K562 (cell line): Measurements from ENCODE around the gene ACAA2. TPM values are rescaled to one million over a fixed set of nuclear protein-coding genes. Genes with fewer than 3 reads are reported as not detected.

ENCODE experiments used
- ATAC-seq: fragments of 200-7000 bp; cut with Tn5 transposase; 3 replicates; pipeline ENCODE4 v1.9.1; 2020; ENCODE audit warnings: moderate library complexity
- BruUV-seq: library from RNA; stranded (reverse); fragments of 400-500 nt; replicated peaks from 2 replicates; lab custom pipeline; 2021; lab: Mats Ljungman, UMichigan
- CTCF ChIA-PET: fragments of 300-600 bp; formaldehyde crosslinking; extraction: SDS; loops from one replicate; lab custom pipeline; 2021; ENCODE audit warnings: low intra/inter-chr PET ratio; lab: Yijun Ruan, JAX
- POLR2A ChIA-PET: fragments of 300-600, 350-650 bp; sonication (Branson Sonifier 250); formaldehyde crosslinking; extraction: SDS; loops from one replicate; lab custom pipeline; 2021; ENCODE audit warnings: antibody characterized with exemption, inconsistent platforms; lab: Yijun Ruan, JAX
- DNase-seq, 4 experiments: peaks; one replicate each; pipeline versions ENCODE4 v3.0.0 to v3.0.0-alpha.2; 2011 to 2018; ENCODE audit warnings: low spot score in 3 of 4, mixed read lengths in 3 of 4; ENCODE audit errors: extremely low read depth in 1 of 4
- FAIRE-seq: peaks from 2 replicates; lab custom pipeline; 2011; peaks lifted over from hg19 to GRCh38; lab: Jason Lieb, UNC
- H2AFZ ChIP-seq: 2 replicates; pipeline ENCODE4 v1.6.0; 2011; ENCODE audit warnings: low read depth, low read length, control low read depth, inconsistent platforms
- H3K27ac ChIP-seq: fragments of 200-600 bp; 3 replicates; pipeline ENCODE4 v1.8.0; 2011; ENCODE audit warnings: low read depth, mild to moderate bottlenecking, control low read depth, inconsistent platforms, low read length, moderate library complexity, mixed read lengths; ENCODE audit errors: extremely low read depth
- H3K27me3 ChIP-seq, 2 experiments: fragments of 300-600 bp in 1 of 2; 2 replicates in 1 of 2; 3 replicates in 1 of 2; pipeline versions ENCODE4 v1.6.0 to v1.8.0; 2011; ENCODE audit warnings: inconsistent platforms in 2 of 2, low read length in 2 of 2, mild to moderate bottlenecking in 1 of 2, mixed read lengths in 1 of 2, moderate library complexity in 1 of 2; ENCODE audit not compliant: control insufficient read depth in 2 of 2, insufficient read depth in 2 of 2
- H3K36me3 ChIP-seq: fragments of 300-600 bp; 3 replicates; pipeline ENCODE4 v1.8.0; 2011; ENCODE audit warnings: mild to moderate bottlenecking, low read length, inconsistent platforms; ENCODE audit not compliant: control insufficient read depth, insufficient read depth
- H3K4me1 ChIP-seq, 2 experiments: fragments of 200-600 bp in 1 of 2; replicated peaks in 1 of 2; 2 replicates in 1 of 2; 3 replicates in 1 of 2; pipeline versions ENCODE4 v1.5.1 to v1.8.0; 2011; ENCODE audit warnings: inconsistent platforms in 2 of 2, low read length in 2 of 2, mild to moderate bottlenecking in 1 of 2, mixed read lengths in 1 of 2, moderate library complexity in 1 of 2; ENCODE audit not compliant: control insufficient read depth in 2 of 2, insufficient read depth in 2 of 2
- H3K4me2 ChIP-seq: 2 replicates; pipeline ENCODE4 v1.6.1; 2011; ENCODE audit warnings: low read length, control low read depth, inconsistent platforms, mixed read lengths; ENCODE audit not compliant: insufficient read depth
- H3K4me3 ChIP-seq: fragments of 200-600 bp; sonication (generic), shearing (Covaris generic); 2 replicates; pipeline ENCODE4 v1.5.1; 2016; ENCODE audit warnings: control low read depth, inconsistent platforms
- H3K79me2 ChIP-seq: fragments of 200-600 bp; 3 replicates; pipeline ENCODE4 v1.8.0; 2011; ENCODE audit warnings: low read length, inconsistent platforms; ENCODE audit not compliant: control insufficient read depth, insufficient read depth
- H3K9ac ChIP-seq, 2 experiments: 2 replicates each; pipeline versions ENCODE4 v1.6.0 to v1.6.1; 2011; ENCODE audit warnings: low read depth in 2 of 2, low read length in 2 of 2, control low read depth in 1 of 2, inconsistent platforms in 1 of 2, mild to moderate bottlenecking in 1 of 2, mixed read lengths in 1 of 2; ENCODE audit not compliant: insufficient read depth in 1 of 2
- H3K9me1 ChIP-seq: one replicate; pipeline ENCODE4 v1.6.0; 2011; ENCODE audit warnings: inconsistent platforms, mild to moderate bottlenecking, low read length, moderate library complexity; ENCODE audit not compliant: control insufficient read depth, insufficient read depth
- H3K9me3 ChIP-seq: replicated peaks from 2 replicates; pipeline ENCODE4 v1.5.1; 2011; ENCODE audit warnings: low read depth, low read length, inconsistent platforms; ENCODE audit not compliant: control insufficient read depth, insufficient read depth
- H4K20me1 ChIP-seq: replicated peaks from 2 replicates; pipeline ENCODE4 v1.6.1; 2011; ENCODE audit warnings: low read length, inconsistent platforms, mixed read lengths; ENCODE audit not compliant: control insufficient read depth, insufficient read depth
- CBFA2T2 ChIP-seq: fragments of 450-650 bp; conservative IDR thresholded peaks from 2 replicates; pipeline ENCODE4 v1.6.1; 2017; ENCODE audit warnings: mild to moderate bottlenecking
- CBX5 ChIP-seq: IDR thresholded peaks from 2 replicates; pipeline ENCODE4 v1.6.1; 2014; ENCODE audit warnings: low read depth, borderline replicate concordance
- CUX1 ChIP-seq: fragments of 200-800 bp; sonication (Bioruptor generic); IDR thresholded peaks from 2 replicates; pipeline ENCODE4 v1.6.1; 2016; ENCODE audit warnings: missing genetic modification characterization, missing compliant biosample characterization
- ID3 ChIP-seq, 2 experiments: fragments of 250-450 bp in 1 of 2; fragments of 450-650 bp in 1 of 2; sonication (Bioruptor Pico) in 1 of 2; IDR thresholded peaks; 2 replicates each; pipeline versions ENCODE4 v1.6.1 to v1.8.0; 2016 to 2021; ENCODE audit warnings: mild to moderate bottlenecking in 2 of 2, moderate library complexity in 2 of 2, missing compliant biosample characterization in 1 of 2, missing genetic modification characterization in 1 of 2
- IFI16 ChIP-seq: fragments of 250-450 bp; sonication (Bioruptor Pico); IDR thresholded peaks from 2 replicates; pipeline ENCODE4 v2.1.2; 2022; ENCODE audit warnings: mild to moderate bottlenecking, inconsistent platforms
- KAT8 ChIP-seq: fragments of 450-650 bp; IDR thresholded peaks from 2 replicates; pipeline ENCODE4 v1.6.1; 2016; ENCODE audit warnings: low read depth, mild to moderate bottlenecking
- MBD1 ChIP-seq: fragments of 250-450 bp; sonication (Bioruptor Pico); IDR thresholded peaks from 2 replicates; pipeline ENCODE4 v1.8.0; 2022; ENCODE audit warnings: inconsistent platforms
- NCOA6 ChIP-seq: fragments of 450-650 bp; IDR thresholded peaks from 2 replicates; pipeline ENCODE4 v1.6.1; 2017; ENCODE audit warnings: mild to moderate bottlenecking
- SP1 ChIP-seq: sonication (generic); formaldehyde crosslinking; IDR thresholded peaks from 2 replicates; pipeline ENCODE4 v1.8.1; 2022; ENCODE audit warnings: mild to moderate bottlenecking, missing genetic modification reagents
- SRSF7 ChIP-seq: fragments of 200-400 bp; formaldehyde crosslinking; optimal IDR thresholded peaks from 2 replicates; pipeline ENCODE3; 2017; ENCODE audit warnings: mild to moderate bottlenecking, low read depth, low read length
- ZNF174 ChIP-seq: fragments of 250-450 bp; sonication (Bioruptor Pico); IDR thresholded peaks from 2 replicates; pipeline ENCODE4 v1.4.0; 2020; ENCODE audit warnings: mild to moderate bottlenecking
- ZNF561 ChIP-seq: fragments of 450-650 bp; formaldehyde crosslinking; conservative IDR thresholded peaks from 2 replicates; pipeline ENCODE4 v1.4.0; 2020; ENCODE audit warnings: mild to moderate bottlenecking, moderate library complexity
- ZNF589 ChIP-seq: fragments of 200-800 bp; sonication (Bioruptor generic); IDR thresholded peaks from 2 replicates; pipeline ENCODE4 v1.6.1; 2016; ENCODE audit warnings: low read depth, missing genetic modification characterization, missing compliant biosample characterization
- WGBS: fragments of 100-300 bp; shearing (Covaris generic); methylation state at CpG from one replicate; pipeline ENCODE4 v1.1.6; 2016; ENCODE audit warnings: low coverage, mixed read lengths; ENCODE audit not compliant: insufficient coverage; ENCODE audit errors: missing lambda C conversion rate; 5-methylcytosine and 5-hydroxymethylcytosine counted together
- in situ Hi-C: fragments of 300-500 bp; cut with MboI; formaldehyde crosslinking; loops from 4 replicates; pipeline ENCODE4 v1.15.0; 2018; ENCODE audit warnings: inconsistent platforms, mixed read lengths
- intact Hi-C: fragments of 100-400 bp; cut with micrococcal nuclease; formaldehyde crosslinking; loops from 2 replicates; pipeline ENCODE4 v1.14.2; 2022
- polyA plus RNA-seq, 8 experiments: library from polyadenylated mRNA; depleted of rRNA in 4 of 8; stranded (reverse) in 5 of 8; unstranded in 3 of 8; fragments of >200 nt; fragmentation: Nextera tagmentation in 2 of 8; fragmentation: Illumina TruSeq in 1 of 8; extraction: Ambion mirVana in 2 of 8; extraction: Trizol in 1 of 8; gene quantifications; 2 replicates each; pipeline versions ENCODE4 v1.2.1 to v1.2.3, GENCODE V29; 2011 to 2014; ENCODE audit warnings: inconsistent platforms in 1 of 8, missing spikeins in 1 of 8
- total RNA-seq, 7 experiments: library from RNA; depleted of rRNA in 6 of 7; stranded (reverse); fragments of >200 nt in 6 of 7; fragmentation: Illumina TruSeq in 2 of 7; extraction: Trizol in 2 of 7; gene quantifications; 2 replicates each; pipeline versions ENCODE4 v1.2.1 to v1.2.3, GENCODE V29; 2011 to 2021; ENCODE audit warnings: low replicate concordance in 1 of 7

Gene ACAA2
- total and polyA plus RNA-seq, 9 of the 15 experiments (the other 6 are each of a cell fraction or from before 2014, with no cell fraction given): 13.2 to 31.5 (median 21.7) TPM

GRCh38 chr18:49742316-49743116, 70.8 kb downstream of the ACAA2 start:
- Histone ChIP-seq H3K36me3 (no peaks in the 10 kb centered on the region), H3K79me2 (no peaks in the 10 kb centered on the region), H3K4me1 (no peaks in the 10 kb centered on the region; a peak in 1 of 5 replicates), H3K9ac (no peak overlapping the region), H3K27me3 (peaks cover 0 to 12% of the 10 kb centered on the region in 2 experiments; a peak in 2 of 5 replicates), H3K4me2 (no peak overlapping the region), H3K9me1 (no peaks in the 10 kb centered on the region), H3K4me3 (no peak overlapping the region), H3K9me3 (no peaks in the 10 kb centered on the region), H3K27ac (no peak overlapping the region), H4K20me1 (no peaks in the 10 kb centered on the region), H2AFZ (no peak overlapping the region)
- DNase-seq (no peak), FAIRE-seq (no peak), ATAC-seq (no peak)
- in situ Hi-C loops: no loop called here
- BruUV-seq: no TSS peak
- POLR2A ChIA-PET: interaction anchor here (0.6 kb wide), 2 partner anchors 963 to 982 kb away, joined by 3 read pairs; no protein-coding TSS in a partner anchor
- CTCF ChIA-PET: no interaction called here
- intact Hi-C loops: no loop called here
- WGBS: 2% methylated on average over 4 of the region's 4 CpGs
- TF ChIP-seq NCOA6 (no peak), ZNF174 (CRISPR knock-in tag) (no peak), CBX5 (no peak), CBFA2T2 (no peak), MBD1 (CRISPR knock-in tag) (no peak), SP1 (CRISPR knock-in tag) (no peak), KAT8 (no peak), SRSF7 (no peak), ZNF561 (CRISPR knock-in tag) (no peak), IFI16 (no peak), CUX1 (CRISPR knock-in tag) (no peak), ZNF589 (CRISPR knock-in tag) (no peak), ID3 (CRISPR knock-in tag; IDR thresholded peaks at IDR 0.05) (no peak), ID3 (tag; IDR thresholded peaks at IDR 0.05) (no peak)
